GM18519 (cell line): ENCODE data around the gene MECR.

ENCODE experiments used
- ATAC-seq: cut with Tn5 transposase; IDR thresholded peaks from one replicate; pipeline ENCODE4 v1.9.1; 2021; ENCODE audit warnings: mild to moderate bottlenecking, moderate library complexity; ENCODE audit not compliant: unreplicated experiment, low FRiP score

The MECR gene

GRCh38 chr1:29210278-29211085 lies 20.3 kb downstream of the MECR start:
- no peak for ATAC-seq

- ATAC-seq, result no peak
These were observed 21.6 kb downstream of the MECR start for GRCh38 chr1:29209173-29209572.

GRCh38 chr1:29208442-29208841 lies 22.3 kb downstream of the MECR start:
- ATAC-seq, result no peak

GRCh38 chr1:29202584-29203340 lies 28.0 kb downstream of the MECR start:
- no peak for ATAC-seq

- ATAC-seq, result no peak
These were observed 28.7 kb downstream of the MECR start for GRCh38 chr1:29202053-29202452.

GRCh38 chr1:29201595-29202051 lies 29.1 kb downstream of the MECR start:
- ATAC-seq, result no peak

- no peak for ATAC-seq
These were observed 29.7 kb downstream of the MECR start for GRCh38 chr1:29200906-29201594.

GRCh38 chr1:29197993-29198392 lies 32.7 kb downstream of the MECR start:
- no peak for ATAC-seq

- ATAC-seq, result no peak
These were observed 33.2 kb downstream of the MECR start for GRCh38 chr1:29197590-29197924.

GRCh38 chr1:29196863-29197589 lies 33.7 kb downstream of the MECR start:
- no peak for ATAC-seq

GRCh38 chr1:29195881-29196291 lies 34.8 kb downstream of the MECR start:
- no peak for ATAC-seq

GRCh38 chr1:29193879-29194455 lies 36.8 kb downstream of the MECR start:
- ATAC-seq, result no peak

- ATAC-seq, result no peak
These were observed 40.0 kb downstream of the MECR start for GRCh38 chr1:29190718-29191117.

- no peak for ATAC-seq
These were observed 44.0 kb downstream of the MECR start for GRCh38 chr1:29186707-29187106.

- ATAC-seq, result no peak
These were observed 44.5 kb downstream of the MECR start for GRCh38 chr1:29186252-29186651.

- ATAC-seq, result no peak
These were observed 47.4 kb downstream of the MECR start for GRCh38 chr1:29183287-29183686.

GRCh38 chr1:29181413-29182225 lies 49.1 kb downstream of the MECR start, which contains the start of gene SRSF4:
TSS of gene SRSF4 (minus strand) at chr1:29181900. CDS start at chr1:29181752, 148 bp downstream.
- peak; percentile 75 for ATAC-seq

- ATAC-seq, result no peak
These were observed 50.0 kb downstream of the MECR start for GRCh38 chr1:29180497-29181412.
